NCI-H2171 treated with DMSO at 0.1 percent for 48 hours (cell line): Measurements from ENCODE around the gene TAS2R30.
"Not testable (repeated sequence)": the region's sequence is repeated elsewhere in the genome, so short reads cannot be mapped to it uniquely, and the experiment has no call there.

Source experiments
- DNase-seq: peaks from one replicate; lab custom pipeline; 2025; lab: John Stamatoyannopoulos, UW

The TAS2R30 gene

GRCh38 chr12:11130382-11130781, 4.1 kb downstream of the TAS2R30 start:
- no peak for DNase-seq

GRCh38 chr12:11114130-11114529, 20.3 kb downstream of the TAS2R30 start:
- not testable (repeated sequence) for DNase-seq

GRCh38 chr12:11111213-11111612, 23.2 kb downstream of the TAS2R30 start:
- not testable (repeated sequence) for DNase-seq

GRCh38 chr12:11108862-11109261, 25.6 kb downstream of the TAS2R30 start:
- DNase-seq, result no peak

- no peak for DNase-seq
Observed at GRCh38 chr12:11107719-11108118, 26.7 kb downstream of the TAS2R30 start.

- DNase-seq, result no peak
Observed at GRCh38 chr12:11106288-11106687, 28.2 kb downstream of the TAS2R30 start.

- DNase-seq, result no peak
Observed at GRCh38 chr12:11105546-11105945, 28.9 kb downstream of the TAS2R30 start.

- not testable (repeated sequence) for DNase-seq
Observed at GRCh38 chr12:11094910-11095309, 39.5 kb downstream of the TAS2R30 start.

GRCh38 chr12:11092128-11092527, 42.3 kb downstream of the TAS2R30 start, which contains the start of gene TAS2R43:
Gene TAS2R43, minus strand, starts transcription at chr12:11092313. Its CDS starts 84 bp downstream, at chr12:11092229.
- no peak for DNase-seq

GRCh38 chr12:11089246-11089645, 45.2 kb downstream of the TAS2R30 start:
- no peak for DNase-seq

- DNase-seq, result no peak
Observed at GRCh38 chr12:11085419-11085818, 49.0 kb downstream of the TAS2R30 start.
